ENCODE data around the gene CDADC1.

GRCh38 chr13:49298903-49299605 lies 51.3 kb downstream of the CDADC1 start:
- no peak for TF ChIP-seq CTCF (conservative IDR thresholded peaks at IDR 0.05; ENCODE audit: low read depth, low read length)
- no peak for TF ChIP-seq EZH2 (IDR thresholded peaks at IDR 0.05; ENCODE audit: low read length, unreplicated experiment)
- TF ChIP-seq EZH2phosphoT487 (IDR thresholded peaks at IDR 0.05; ENCODE audit: borderline replicate concordance, low read length): no peak

Data from PC-3 (cell line).